NCI-H187 treated with DMSO at 0.1 percent for 48 hours (cell line): Measurements from ENCODE around the gene ALPI.
"Not testable (repeated sequence)": the region's sequence is repeated elsewhere in the genome, so short reads cannot be mapped to it uniquely, and the experiment has no call there.

Source experiments
- DNase-seq: peaks from one replicate; lab custom pipeline; 2025; lab: John Stamatoyannopoulos, UW

The ALPI gene

GRCh38 chr2:232443047-232443446 is 12.9 kb upstream of the ALPI start:
- not testable (repeated sequence) for DNase-seq

- not testable (repeated sequence) for DNase-seq
Measured at GRCh38 chr2:232443669-232444408, 12.1 kb upstream of the ALPI start.

- DNase-seq, result no peak
Measured at GRCh38 chr2:232444409-232445148, 11.4 kb upstream of the ALPI start.

- DNase-seq, result not testable (repeated sequence)
Measured at GRCh38 chr2:232445149-232445885, 10.6 kb upstream of the ALPI start.

GRCh38 chr2:232446266-232446777 is 9.6 kb upstream of the ALPI start:
- DNase-seq, result not testable (repeated sequence)

- DNase-seq, result no peak
Measured at GRCh38 chr2:232447091-232447620, 8.8 kb upstream of the ALPI start.

GRCh38 chr2:232447638-232448303 is 8.2 kb upstream of the ALPI start:
- no peak for DNase-seq

GRCh38 chr2:232448304-232448690 is 7.7 kb upstream of the ALPI start:
- no peak for DNase-seq

GRCh38 chr2:232449964-232450363 is 6.0 kb upstream of the ALPI start:
- no peak for DNase-seq

GRCh38 chr2:232451645-232452044 is 4.3 kb upstream of the ALPI start:
- DNase-seq, result not testable (repeated sequence)

- DNase-seq, result no peak
Measured at GRCh38 chr2:232454630-232455029, 1.3 kb upstream of the ALPI start.

GRCh38 chr2:232456296-232457120 is 555 bp downstream of the ALPI start:
- no peak for DNase-seq

- DNase-seq, result no peak
Measured at GRCh38 chr2:232457121-232458011, 1.4 kb downstream of the ALPI start.

GRCh38 chr2:232458051-232458660 is 2.2 kb downstream of the ALPI start:
- DNase-seq, result no peak

- no peak for DNase-seq
Measured at GRCh38 chr2:232458661-232459418, 2.9 kb downstream of the ALPI start.

- no peak for DNase-seq
Measured at GRCh38 chr2:232459419-232460035, 3.6 kb downstream of the ALPI start.

GRCh38 chr2:232460171-232460570 is 4.2 kb downstream of the ALPI start:
- DNase-seq, result no peak
